Spleen (tissue), 13 donors: ENCODE measurements around the gene CEP95. TPM values are rescaled to one million over a fixed set of nuclear protein-coding genes. Genes with fewer than 3 reads are reported as not detected.

Experiments used
- DNase-seq: peaks from one replicate; pipeline ENCODE4 v3.0.0-alpha.2; 2020
- H3K27ac ChIP-seq, 8 donors: fragments of 200-600 bp; sonication (generic) in 7 of 8; 1 replicate in 4 of 8; 2 replicates in 4 of 8; pipeline versions ENCODE4 v1.5.0 to v1.8.0; 2016 to 2021; ENCODE audit warnings: inconsistent platforms in 4 of 8, mild to moderate bottlenecking in 4 of 8, moderate library complexity in 1 of 8
- H3K27me3 ChIP-seq, 7 donors: fragments of 200-600 bp; sonication (generic) in 6 of 7; replicated peaks in 1 of 7; 1 replicate in 4 of 7; 2 replicates in 3 of 7; pipeline versions ENCODE4 v1.5.0 to v1.8.0; 2016 to 2021; ENCODE audit warnings: inconsistent platforms in 3 of 7, mild to moderate bottlenecking in 1 of 7
- H3K36me3 ChIP-seq, 6 donors: fragments of 200-600 bp; sonication (generic) in 5 of 6; 1 replicate in 4 of 6; 2 replicates in 2 of 6; pipeline versions ENCODE4 v1.5.0 to v1.8.0; 2016 to 2021; ENCODE audit warnings: inconsistent platforms in 2 of 6
- H3K4me1 ChIP-seq, 6 donors: fragments of 200-600 bp; sonication (generic) in 5 of 6; 1 replicate in 3 of 6; 2 replicates in 3 of 6; pipeline versions ENCODE4 v1.5.0 to v1.8.0; 2016 to 2021; ENCODE audit warnings: inconsistent platforms in 3 of 6
- H3K4me3 ChIP-seq, 8 donors: fragments of 200-600 bp; sonication (generic) in 7 of 8; 1 replicate in 4 of 8; 2 replicates in 4 of 8; pipeline versions ENCODE4 v1.5.0 to v1.8.0; 2016 to 2021; ENCODE audit warnings: inconsistent platforms in 4 of 8, mild to moderate bottlenecking in 4 of 8, moderate library complexity in 2 of 8
- H3K9me3 ChIP-seq, 8 donors: fragments of 200-600 bp; sonication (generic) in 7 of 8; 1 replicate in 4 of 8; 2 replicates in 4 of 8; pipeline versions ENCODE4 v1.5.0 to v1.8.0; 2016 to 2021; ENCODE audit warnings: inconsistent platforms in 4 of 8
- POLR2A ChIP-seq, 3 donors: fragments of 450-650 bp; IDR thresholded peaks; one replicate each; pipeline ENCODE4 v1.5.1; 2017; ENCODE audit warnings: antibody characterized with exemption in 3 of 3, mild to moderate bottlenecking in 1 of 3
- POLR2AphosphoS5 ChIP-seq, 3 donors: sonication (generic); formaldehyde crosslinking; IDR thresholded peaks; one replicate each; pipeline ENCODE4 v1.5.1; 2017; ENCODE audit warnings: antibody characterized with exemption in 3 of 3
- WGBS, 5 donors: extraction: QIAGEN DNeasy Blood & Tissue Kit in 3 of 5; methylation state at CpG; one replicate each; pipeline versions ENCODE4 v1.1.5 to v1.1.7; 2013 to 2018; 5-methylcytosine and 5-hydroxymethylcytosine counted together
- intact Hi-C: fragments of 100-400 bp; cut with DNase I; formaldehyde crosslinking; loops from one replicate; pipeline ENCODE4 v1.15.0; 2023; ENCODE audit warnings: low total_unique reads
- long read RNA-seq, 2 donors: transcript quantifications; one replicate each; lab custom pipeline, GENCODE V29; 2026
- polyA plus RNA-seq, 3 donors: library from polyadenylated mRNA; stranded (reverse); fragments of 200-250 nt; gene quantifications; one replicate each; pipeline ENCODE4 v1.2.1, GENCODE V29; 2013
- total RNA-seq, 7 donors: library from RNA; depleted of rRNA in 3 of 7; stranded (reverse); fragments of >200 nt in 3 of 7; fragmentation: NEBNext Ultra II Directional in 4 of 7; extraction: Animal tissue kit (Norgen Biotek cat#: 25700) in 4 of 7; gene quantifications; one replicate each; pipeline versions ENCODE4 v1.1.0 to v1.2.1, GENCODE V29; 2016 to 2021
- TF ChIP-seq, protein P1 (sequence below), 11 experiments: fragments of 200-600 bp in 7 of 11; fragments of 450-650 bp in 4 of 11; sonication (generic) in 4 of 11; IDR thresholded peaks in 8 of 11; conservative IDR thresholded peaks in 3 of 11; 1 replicate in 7 of 11; 2 replicates in 4 of 11; pipeline versions ENCODE4 v1.4.0 to v1.8.0; 2016 to 2021; ENCODE audit warnings: antibody characterized with exemption in 11 of 11, inconsistent platforms in 4 of 11, mild to moderate bottlenecking in 1 of 11
- donor health status: healthy with polysubstance abuse.
- donor health status: DM: no; HTN: no; CAD: no; lungs with moderate emphysema.
- donor health status: DM: no; HTN: no; CAD: no.
- donor health status: Bipolar disorder and iron deficiency.
- donor health status: healthy.
- donor health status: DM: no; HTN: no; CAD: no.
- donor health status: DM: yes; HTN: yes; CAD: no.

The CEP95 gene, protein sequence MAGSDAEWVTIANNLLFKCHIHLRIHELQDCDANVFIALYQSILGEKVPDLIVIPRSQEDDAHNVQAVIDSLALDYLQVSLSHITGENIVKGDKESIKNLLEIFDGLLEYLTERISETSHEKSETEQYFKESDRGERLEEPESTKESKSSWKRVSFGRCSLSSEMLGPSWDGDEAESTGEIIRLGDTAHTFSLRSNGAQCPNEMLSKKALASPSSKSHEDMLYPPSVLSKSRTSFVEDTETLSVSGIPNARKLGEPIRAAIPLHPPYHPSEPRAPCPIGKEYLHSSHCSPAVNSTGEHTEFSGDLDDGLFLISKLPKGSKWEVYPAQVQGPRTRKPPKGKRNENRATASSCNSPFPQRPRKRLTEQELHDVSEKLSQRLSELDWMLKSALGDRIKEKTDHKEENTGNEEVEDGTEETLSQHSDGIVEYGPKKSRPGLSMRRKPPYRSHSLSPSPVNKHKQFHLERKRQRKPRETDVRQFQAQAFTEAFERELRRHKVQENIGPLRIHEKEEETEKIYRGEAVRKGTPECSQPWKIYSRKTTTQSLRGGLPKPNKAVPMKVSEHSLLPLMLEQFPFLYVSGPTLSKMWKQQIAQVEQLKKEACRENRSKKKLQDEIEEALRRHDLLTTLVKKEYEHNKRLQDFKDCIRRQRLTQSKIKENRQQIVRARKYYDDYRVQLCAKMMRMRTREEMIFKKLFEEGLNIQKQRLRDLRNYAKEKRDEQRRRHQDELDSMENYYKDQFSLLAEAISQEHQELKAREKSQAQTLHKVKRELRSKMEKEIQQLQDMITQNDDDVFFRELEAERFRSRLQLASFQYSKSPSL
- total RNA-seq, result 10 to 100 TPM; 38.8 to 83.9 (median 53.7) TPM
- 10 to 100 TPM; 33.5 to 59.9 (median 39.4) TPM for polyA plus RNA-seq
- long read RNA-seq, donor 1, partial matches to known transcripts, result 10 of 16 reads
- long read RNA-seq, donor 1, other reads (novel, unspliced or antisense), result 0 of 16 reads
- long read RNA-seq, donor 2, partial matches to known transcripts, result 0 of 3 reads
- long read RNA-seq, donor 2, other reads (novel, unspliced or antisense), result 0 of 3 reads

DNA sequence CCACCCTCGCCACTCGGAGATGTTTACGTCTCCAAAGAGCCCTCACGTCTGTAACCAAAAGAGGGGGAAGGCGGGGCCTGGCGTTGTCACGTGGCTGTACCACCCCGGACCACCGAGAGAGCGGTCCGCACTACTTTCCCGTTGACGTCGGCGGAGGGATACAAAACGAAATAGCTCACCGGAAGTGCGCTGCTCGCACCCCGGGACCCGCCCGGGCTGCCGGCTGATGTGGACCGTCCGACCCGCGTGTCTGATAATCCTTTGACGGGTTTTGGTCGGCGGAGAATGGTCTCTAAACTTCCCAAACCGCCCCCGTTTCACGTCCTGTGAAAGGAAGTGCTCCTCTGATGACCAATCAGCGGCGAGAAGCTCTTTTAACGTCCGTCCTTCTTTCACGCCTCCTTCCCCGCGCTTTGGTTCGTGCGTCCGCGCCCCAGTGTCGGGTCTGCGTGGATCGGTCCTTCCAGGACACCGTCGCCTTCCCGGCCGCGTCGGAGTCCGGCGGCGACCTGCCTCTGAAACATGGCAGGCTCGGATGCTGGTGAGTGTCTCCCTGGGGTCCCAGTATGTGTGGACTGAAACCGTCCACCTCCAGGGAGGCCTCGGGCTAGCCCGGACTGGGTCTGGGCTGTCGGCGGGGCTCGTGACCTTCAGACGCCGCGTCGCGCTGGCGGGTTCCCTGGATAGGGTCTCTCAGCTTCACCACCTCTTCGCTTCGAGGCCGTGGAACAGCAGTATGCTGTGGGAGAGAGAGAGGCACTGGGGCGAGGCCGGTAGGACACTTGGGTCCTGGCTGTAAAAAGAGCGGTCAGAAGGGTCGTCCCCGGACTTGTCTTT lies at the start of gene CEP95:
TSS of gene CEP95 (plus strand) at position 402 of the 837 bp plus-strand sequence. CDS start at position 523, 121 bp downstream.
- H3K27me3 ChIP-seq, result no peaks in the 10 kb centered on the region
- peak; percentile 98 for DNase-seq
- no peaks in the 10 kb centered on the region for H3K9me3 ChIP-seq
- WGBS, 5 donors, result 0 to 1% (median 0%) methylated on average over 44 to 77 of the region's 77 CpGs
- peak within 1 kb of the TSS; percentile 99 to 100 (median 100) for H3K27ac ChIP-seq
- intact Hi-C loops, result no loop called here
- peaks cover 45 to 71% (median 59%) of the 10 kb centered on the region in 6 donors for H3K4me1 ChIP-seq
- H3K36me3 ChIP-seq, result peaks cover 9 to 63% (median 57%) of the 10 kb centered on the region in 6 donors
- TF ChIP-seq, protein P1, sequence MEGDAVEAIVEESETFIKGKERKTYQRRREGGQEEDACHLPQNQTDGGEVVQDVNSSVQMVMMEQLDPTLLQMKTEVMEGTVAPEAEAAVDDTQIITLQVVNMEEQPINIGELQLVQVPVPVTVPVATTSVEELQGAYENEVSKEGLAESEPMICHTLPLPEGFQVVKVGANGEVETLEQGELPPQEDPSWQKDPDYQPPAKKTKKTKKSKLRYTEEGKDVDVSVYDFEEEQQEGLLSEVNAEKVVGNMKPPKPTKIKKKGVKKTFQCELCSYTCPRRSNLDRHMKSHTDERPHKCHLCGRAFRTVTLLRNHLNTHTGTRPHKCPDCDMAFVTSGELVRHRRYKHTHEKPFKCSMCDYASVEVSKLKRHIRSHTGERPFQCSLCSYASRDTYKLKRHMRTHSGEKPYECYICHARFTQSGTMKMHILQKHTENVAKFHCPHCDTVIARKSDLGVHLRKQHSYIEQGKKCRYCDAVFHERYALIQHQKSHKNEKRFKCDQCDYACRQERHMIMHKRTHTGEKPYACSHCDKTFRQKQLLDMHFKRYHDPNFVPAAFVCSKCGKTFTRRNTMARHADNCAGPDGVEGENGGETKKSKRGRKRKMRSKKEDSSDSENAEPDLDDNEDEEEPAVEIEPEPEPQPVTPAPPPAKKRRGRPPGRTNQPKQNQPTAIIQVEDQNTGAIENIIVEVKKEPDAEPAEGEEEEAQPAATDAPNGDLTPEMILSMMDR (IDR thresholded peaks at IDR 0.05 in 8 of 11, conservative IDR thresholded peaks at IDR 0.05 in 3 of 11), result peak in 2 of 11 experiments; percentile 4 to 7
- peak; percentile 35 to 60 (median 46) for TF ChIP-seq POLR2A (IDR thresholded peaks at IDR 0.05)
- peak; percentile 94 to 98 (median 97) for TF ChIP-seq POLR2AphosphoS5 (IDR thresholded peaks at IDR 0.05)
- H3K4me3 ChIP-seq, result peak within 1 kb of the TSS; percentile 70 to 96 (median 86)

DNA sequence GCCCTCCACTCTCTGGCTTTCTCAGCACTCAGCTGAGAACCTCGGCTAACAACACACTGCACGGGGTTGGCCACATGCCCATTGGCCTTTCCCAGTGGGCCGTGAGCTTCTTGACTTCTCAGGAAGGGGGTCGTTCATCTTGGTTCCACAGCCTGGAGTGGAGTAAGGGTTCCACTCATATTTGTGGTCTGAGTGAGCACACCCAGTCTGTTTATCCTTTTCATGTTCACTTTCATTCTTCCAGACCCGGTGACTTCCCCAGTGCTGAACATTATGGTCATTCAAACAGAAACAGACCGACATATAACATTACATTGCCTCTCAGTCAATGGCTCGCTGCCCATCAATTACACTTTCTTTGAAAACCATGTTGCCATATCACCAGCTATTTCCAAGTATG lies 49.6 kb upstream of the CEP95 start:
- DNase-seq, result no peak
- peak overlapping the region in 6 of 8 donors; percentile 39 to 79 (median 71) for H3K27ac ChIP-seq
- no peaks in the 10 kb centered on the region for H3K9me3 ChIP-seq
- H3K36me3 ChIP-seq, result peaks cover 0 to 48% (median 0%) of the 10 kb centered on the region in 6 donors
- no peak overlapping the region for H3K4me3 ChIP-seq
- WGBS, 5 donors, result 61 to 76% (median 66%) methylated on average over 7 of the region's 7 CpGs
- TF ChIP-seq, protein P1 (IDR thresholded peaks at IDR 0.05 in 8 of 11, conservative IDR thresholded peaks at IDR 0.05 in 3 of 11), result no peak
- intact Hi-C loops, result no loop called here
- peaks cover 8 to 63% (median 31%) of the 10 kb centered on the region in 6 donors for H3K4me1 ChIP-seq
- H3K27me3 ChIP-seq, result no peaks in the 10 kb centered on the region

DNA sequence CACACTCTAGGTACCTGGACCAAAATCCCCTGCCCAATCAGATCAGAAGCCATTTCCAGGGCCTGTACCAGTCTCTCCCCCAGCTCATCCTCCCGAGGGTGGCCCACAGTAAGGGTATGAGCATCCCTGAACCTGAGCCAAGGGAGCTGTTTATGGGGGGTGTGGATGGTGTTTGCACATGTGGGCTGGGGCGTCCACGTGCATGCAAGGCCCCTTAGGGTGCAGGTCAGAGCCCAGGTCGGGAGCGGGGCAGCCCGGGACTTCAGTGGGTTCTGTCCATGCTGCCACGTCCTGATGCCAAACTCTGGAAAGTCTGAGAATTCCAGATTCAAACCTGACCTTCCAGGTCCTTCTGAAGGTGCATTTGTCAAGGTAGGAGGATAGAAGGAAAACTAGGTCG lies 48.0 kb upstream of the CEP95 start:
- Histone ChIP-seq H3K4me3 (no peak overlapping the region), H3K27me3 (no peaks in the 10 kb centered on the region), H3K9me3 (no peaks in the 10 kb centered on the region), H3K36me3 (peaks cover 0 to 46% (median 0%) of the 10 kb centered on the region in 6 donors), H3K4me1 (peaks cover 8 to 54% (median 31%) of the 10 kb centered on the region in 6 donors), H3K27ac (no peak overlapping the region)
- intact Hi-C loops, result no loop called here
- no peak for DNase-seq
- WGBS, 5 donors, result 90 to 96% (median 94%) methylated on average over 7 to 8 of the region's 8 CpGs
- no peak for TF ChIP-seq POLR2AphosphoS5 (IDR thresholded peaks at IDR 0.05)
- TF ChIP-seq POLR2A (IDR thresholded peaks at IDR 0.05), result no peak
- TF ChIP-seq, protein P1 (IDR thresholded peaks at IDR 0.05 in 8 of 11, conservative IDR thresholded peaks at IDR 0.05 in 3 of 11), result no peak
